HCT116 (cell line): ENCODE results near the gene EHMT1. TPM values are rescaled to one million over a fixed set of nuclear protein-coding genes. Genes with fewer than 3 reads are reported as not detected.

Experiments used
- ATAC-seq: fragments of 200-7000 bp; cut with Tn5 transposase; 2 replicates; pipeline ENCODE4 v1.9.1; 2020; ENCODE audit warnings: mild to moderate bottlenecking, moderate library complexity
- BruUV-seq: library from RNA; stranded (reverse); fragments of 400-500 nt; replicated peaks from 2 replicates; lab custom pipeline; 2021; lab: Mats Ljungman, UMichigan
- CTCF ChIA-PET: fragments of 300-600 bp; sonication (Branson Sonifier 250); formaldehyde crosslinking; loops from one replicate; lab custom pipeline; 2021; ENCODE audit warnings: antibody characterized with exemption; lab: Charles Lee
- POLR2A ChIA-PET: fragments of 300-600, 350-600 bp; sonication (Branson Sonifier 250); formaldehyde crosslinking; loops from one replicate; lab custom pipeline; 2021; ENCODE audit warnings: antibody characterized with exemption; lab: Charles Lee
- RAD21 ChIA-PET, 2 experiments: fragments of 300-600 bp; sonication (Branson Sonifier 250); formaldehyde crosslinking; loops; one replicate each; lab custom pipeline; 2023; ENCODE audit warnings: low total read pairs in 2 of 2; ENCODE audit not compliant: uncharacterized antibody in 2 of 2, unreplicated experiment in 2 of 2, low non-redundant PET in 1 of 2; lab: Charles Lee
- DNase-seq: peaks from one replicate; pipeline ENCODE4 v3.0.0-alpha.2; 2010; ENCODE audit warnings: low read depth, low spot score
- H2AFZ ChIP-seq: fragments of 200-600 bp; shearing (Covaris generic), sonication (generic); 2 replicates; pipeline ENCODE4 v1.6.1; 2017; ENCODE audit warnings: low read depth, mixed run types, mixed read lengths, antibody characterized with exemption, low read length; ENCODE audit not compliant: poor library complexity, severe bottlenecking
- H3K27ac ChIP-seq: 2 replicates; pipeline ENCODE4 v1.5.1; 2012; ENCODE audit warnings: low read depth, low read length
- H3K27me3 ChIP-seq: fragments of 200-600 bp; sonication (generic); 2 replicates; pipeline ENCODE4 v1.6.1; 2016; ENCODE audit warnings: mixed run types, low read length, mixed read lengths; ENCODE audit not compliant: insufficient read depth
- H3K36me3 ChIP-seq, 2 experiments: fragments of 200-500 bp in 1 of 2; fragments of 200-600 bp in 1 of 2; sonication (Bioruptor generic) in 1 of 2; sonication (generic) in 1 of 2; 2 replicates each; pipeline versions ENCODE4 v1.5.1 to v1.6.1; 2014 to 2016; ENCODE audit warnings: low read length in 2 of 2, inconsistent platforms in 1 of 2, mixed read lengths in 1 of 2, mixed run types in 1 of 2; ENCODE audit not compliant: insufficient read depth in 2 of 2, control insufficient read depth in 1 of 2
- H3K4me1 ChIP-seq, 2 experiments: fragments of 200-600 bp in 1 of 2; sonication (generic) in 1 of 2; 2 replicates each; pipeline versions ENCODE4 v1.5.1 to v1.6.1; 2012 to 2017; ENCODE audit warnings: low read length in 2 of 2, inconsistent platforms in 1 of 2, mild to moderate bottlenecking in 1 of 2, mixed read lengths in 1 of 2, mixed run types in 1 of 2, moderate library complexity in 1 of 2; ENCODE audit not compliant: insufficient read depth in 2 of 2, control insufficient read depth in 1 of 2
- H3K4me2 ChIP-seq: fragments of 200-600 bp; sonication (generic); 2 replicates; pipeline ENCODE4 v1.6.1; 2017; ENCODE audit warnings: mixed run types, low read length, mixed read lengths
- H3K4me3 ChIP-seq, 2 experiments: fragments of 200-600 bp in 1 of 2; sonication (generic) in 1 of 2; replicated peaks in 1 of 2; 2 replicates each; pipeline ENCODE4 v1.5.1; 2011 to 2016; ENCODE audit warnings: low read length in 2 of 2, control low read depth in 1 of 2, low read depth in 1 of 2, mild to moderate bottlenecking in 1 of 2, mixed read lengths in 1 of 2, mixed run types in 1 of 2
- H3K79me2 ChIP-seq: fragments of 200-600 bp; sonication (generic); 2 replicates; pipeline ENCODE4 v1.6.1; 2017; ENCODE audit warnings: mild to moderate bottlenecking, mixed run types, low read length, moderate library complexity, mixed read lengths; ENCODE audit not compliant: insufficient read depth
- H3K9ac ChIP-seq: fragments of 200-600 bp; sonication (generic); 2 replicates; pipeline ENCODE4 v1.6.1; 2016; ENCODE audit warnings: low read length, mixed read lengths
- H3K9me2 ChIP-seq: fragments of 200-600 bp; sonication (generic), shearing (Covaris generic); 2 replicates; pipeline ENCODE4 v1.6.1; 2017; ENCODE audit warnings: mixed run types, mild to moderate bottlenecking, moderate library complexity; ENCODE audit not compliant: insufficient read depth
- H3K9me3 ChIP-seq, 2 experiments: fragments of 200-500 bp in 1 of 2; fragments of 200-600 bp in 1 of 2; sonication (Bioruptor generic) in 1 of 2; sonication (generic) in 1 of 2; 2 replicates each; pipeline ENCODE4 v1.6.1; 2014 to 2017; ENCODE audit warnings: low read length in 2 of 2, mixed read lengths in 2 of 2, inconsistent platforms in 1 of 2, low read depth in 1 of 2, mild to moderate bottlenecking in 1 of 2, mixed run types in 1 of 2, moderate library complexity in 1 of 2; ENCODE audit not compliant: control insufficient read depth in 1 of 2, insufficient read depth in 1 of 2
- H4K20me1 ChIP-seq: fragments of 200-600 bp; sonication (generic), shearing (Covaris generic); 2 replicates; pipeline ENCODE4 v1.6.1; 2017; ENCODE audit warnings: mixed run types, mild to moderate bottlenecking, moderate library complexity; ENCODE audit not compliant: insufficient read depth
- ATF3 ChIP-seq: IDR thresholded peaks from 2 replicates; pipeline ENCODE4 v1.6.1; 2012
- CBX3 ChIP-seq: IDR thresholded peaks from 2 replicates; pipeline ENCODE4 v1.6.1; 2012; ENCODE audit warnings: low read depth
- CTCF ChIP-seq, 3 experiments: fragments of 200-600 bp in 1 of 3; sonication (generic) in 1 of 3; IDR thresholded peaks in 2 of 3; conservative IDR thresholded peaks in 1 of 3; 2 replicates each; pipeline ENCODE4 v1.5.1; 2012 to 2017; ENCODE audit warnings: low read depth in 2 of 3, low read length in 2 of 3, antibody characterized with exemption in 1 of 3, borderline replicate concordance in 1 of 3, control low read depth in 1 of 3, mild to moderate bottlenecking in 1 of 3, mixed read lengths in 1 of 3, mixed run types in 1 of 3, moderate library complexity in 1 of 3; ENCODE audit not compliant: insufficient read depth in 1 of 3
- EGR1 ChIP-seq: IDR thresholded peaks from 2 replicates; pipeline ENCODE4 v1.6.1; 2012; ENCODE audit warnings: low read depth
- EZH2 ChIP-seq: fragments of 200-600 bp; sonication (generic); IDR thresholded peaks from 2 replicates; pipeline ENCODE4 v1.6.1; 2017; ENCODE audit warnings: antibody characterized with exemption, mixed run types
- EZH2phosphoT487 ChIP-seq: fragments of 200-600 bp; IDR thresholded peaks from 2 replicates; pipeline ENCODE4 v1.6.1; 2018; ENCODE audit warnings: antibody characterized with exemption, borderline replicate concordance
- JUND ChIP-seq: IDR thresholded peaks from 2 replicates; pipeline ENCODE4 v1.6.1; 2012
- POLR2AphosphoS5 ChIP-seq: IDR thresholded peaks from 2 replicates; pipeline ENCODE4 v1.6.1; 2011; ENCODE audit warnings: mild to moderate bottlenecking, low read depth, low read length, moderate library complexity
- RAD21 ChIP-seq: IDR thresholded peaks from 2 replicates; pipeline ENCODE4 v1.6.1; 2012; ENCODE audit warnings: low read depth, mild to moderate bottlenecking
- ZBTB33 ChIP-seq: IDR thresholded peaks from 2 replicates; pipeline ENCODE4 v1.6.1; 2011; ENCODE audit warnings: mild to moderate bottlenecking, low read length, moderate library complexity; ENCODE audit not compliant: insufficient replicate concordance; ENCODE audit errors: extremely low read depth
- ZFX ChIP-seq: fragments of 450-650 bp; IDR thresholded peaks from 2 replicates; pipeline ENCODE4 v1.6.1; 2017
- ZNF274 ChIP-seq: fragments of 200-500 bp; sonication (Bioruptor generic); IDR thresholded peaks from 2 replicates; pipeline ENCODE4 v1.6.1; 2014; ENCODE audit warnings: mild to moderate bottlenecking, low read depth, low read length, inconsistent platforms
- intact Hi-C: fragments of 100-400 bp; cut with micrococcal nuclease; formaldehyde crosslinking; loops from 2 replicates; pipeline ENCODE4 v1.10.0; 2022
- total RNA-seq: library from RNA; stranded (reverse); gene quantifications from one replicate; pipeline ENCODE4 v1.2.1, GENCODE V29; 2021; ENCODE audit not compliant: unreplicated experiment

EHMT1 gene
- total RNA-seq, 1 experiment from 2014 or later, result 86.1 TPM

GRCh38 chr9:137632230-137633161, 13.7 kb downstream of the EHMT1 start:
- Histone ChIP-seq H3K36me3 (no peaks in the 10 kb centered on the region), H3K79me2 (peaks cover 96% of the 10 kb centered on the region), H3K9me2 (no peaks in the 10 kb centered on the region), H3K27ac (no peak overlapping the region), H3K9me3 (no peaks in the 10 kb centered on the region), H3K27me3 (no peaks in the 10 kb centered on the region), H3K4me2 (no peak overlapping the region), H3K4me1 (no peaks in the 10 kb centered on the region), H2AFZ (no peak overlapping the region), H3K4me3 (no peak overlapping the region), H4K20me1 (no peaks in the 10 kb centered on the region; the same call in 1 of the 2 replicates), H3K9ac (no peak overlapping the region)
- POLR2A ChIA-PET, result no interaction called here
- RAD21 ChIA-PET, result no interaction called here
- BruUV-seq, result no TSS peak
- no peak for ATAC-seq
- no peak for DNase-seq
- CTCF ChIA-PET, result no interaction called here
- TF ChIP-seq RAD21 (no peak), CBX3 (no peak), EGR1 (no peak), ZFX (no peak), POLR2AphosphoS5 (no peak), JUND (no peak), ZNF274 (no peak), ZBTB33 (no peak), CTCF (IDR thresholded peaks at IDR 0.05 in 2 of 3, conservative IDR thresholded peaks at IDR 0.05 in 1 of 3; ENCODE audit: borderline replicate concordance in 1 of 3, insufficient read depth in 1 of 3, low read depth in 2 of 3, low read length in 2 of 3) (no peak), ATF3 (no peak), EZH2 (no peak), EZH2phosphoT487 (no peak)
- intact Hi-C loops, result no loop called here
